GM12878 (cell line): Measurements from ENCODE around the gene CEP97. TPM values are rescaled to one million over a fixed set of nuclear protein-coding genes. Genes with fewer than 3 reads are reported as not detected.

Source experiments
- ATAC-seq: fragments of 200-7000 bp; cut with Tn5 transposase; 3 replicates; pipeline ENCODE4 v1.9.1; 2020; ENCODE audit warnings: mild to moderate bottlenecking, moderate library complexity
- BruUV-seq: library from RNA; stranded (reverse); fragments of 400-500 nt; replicated peaks from 2 replicates; lab custom pipeline; 2021; lab: Mats Ljungman, UMichigan
- CTCF ChIA-PET: fragments of 300-600 bp; sonication (Branson Sonifier 250); formaldehyde crosslinking; extraction: SDS; loops from one replicate; lab custom pipeline; 2021; ENCODE audit warnings: inconsistent platforms; lab: Yijun Ruan, JAX
- POLR2A ChIA-PET: fragments of 350-600 bp; formaldehyde crosslinking; extraction: SDS; loops from one replicate; lab custom pipeline; 2021; ENCODE audit warnings: inconsistent platforms; lab: Charles Lee
- RAD21 ChIA-PET: fragments of 300-600 bp; sonication (Branson Sonifier 250); formaldehyde crosslinking; loops from one replicate; lab custom pipeline; 2023; ENCODE audit warnings: antibody characterized with exemption; ENCODE audit not compliant: unreplicated experiment; lab: Charles Lee
- SMC1A ChIA-PET: fragments of 300-600 bp; sonication (Branson Sonifier 250); formaldehyde crosslinking; loops from one replicate; lab custom pipeline; 2023; ENCODE audit not compliant: unreplicated experiment, uncharacterized antibody; lab: Charles Lee
- DNase-seq: peaks from one replicate; pipeline ENCODE4 v3.0.0-alpha.2; 2011; ENCODE audit warnings: low read depth, low spot score
- FAIRE-seq: peaks from 3 replicates; lab custom pipeline; 2011; peaks lifted over from hg19 to GRCh38; lab: Jason Lieb, UNC
- H2AFZ ChIP-seq: 2 replicates; pipeline ENCODE4 v1.6.0; 2011; ENCODE audit warnings: low read depth, low read length, control low read depth; ENCODE audit not compliant: control insufficient read depth
- H3K27ac ChIP-seq: 2 replicates; pipeline ENCODE4 v1.5.1; 2011; ENCODE audit warnings: control low read depth; ENCODE audit not compliant: control insufficient read depth, insufficient read depth
- H3K27me3 ChIP-seq, 2 experiments: replicated peaks in 1 of 2; 2 replicates each; pipeline versions ENCODE4 v1.6.0 to v1.6.1; 2011; ENCODE audit warnings: low read length in 1 of 2; ENCODE audit not compliant: control insufficient read depth in 2 of 2, insufficient read depth in 2 of 2
- H3K36me3 ChIP-seq, 2 experiments: 2 replicates each; pipeline ENCODE4 v1.5.1; 2011; ENCODE audit warnings: low read length in 1 of 2; ENCODE audit not compliant: control insufficient read depth in 2 of 2, insufficient read depth in 2 of 2
- H3K4me1 ChIP-seq: 2 replicates; pipeline ENCODE4 v1.6.1; 2011; ENCODE audit warnings: mild to moderate bottlenecking, low read length, moderate library complexity, mixed read lengths; ENCODE audit not compliant: control insufficient read depth, insufficient read depth
- H3K4me2 ChIP-seq: 2 replicates; pipeline ENCODE4 v1.6.0; 2011; ENCODE audit warnings: control low read depth; ENCODE audit not compliant: control insufficient read depth, insufficient read depth
- H3K4me3 ChIP-seq: fragments of 200-600 bp; sonication (generic); 2 replicates; pipeline ENCODE4 v1.5.1; 2016
- H3K79me2 ChIP-seq: 2 replicates; pipeline ENCODE4 v1.6.0; 2011; ENCODE audit warnings: low read length; ENCODE audit not compliant: control insufficient read depth, insufficient read depth
- H3K9ac ChIP-seq: 2 replicates; pipeline ENCODE4 v1.8.0; 2011; ENCODE audit warnings: low read length, control low read depth, mixed read lengths; ENCODE audit not compliant: control insufficient read depth, insufficient read depth
- H3K9me3 ChIP-seq: replicated peaks from 3 replicates; pipeline ENCODE4 v1.5.1; 2011; ENCODE audit warnings: mild to moderate bottlenecking, low read length; ENCODE audit not compliant: control insufficient read depth, insufficient read depth
- H4K20me1 ChIP-seq: 2 replicates; pipeline ENCODE4 v1.6.0; 2011; ENCODE audit not compliant: control insufficient read depth, insufficient read depth
- E2F4 ChIP-seq: IDR thresholded peaks from 2 replicates; pipeline ENCODE4 v1.6.1; 2012; ENCODE audit warnings: low read depth, low read length, improper control_type of control experiment
- GATAD2B ChIP-seq: fragments of 450-650 bp; conservative IDR thresholded peaks from 2 replicates; pipeline ENCODE4 v1.6.1; 2017; ENCODE audit warnings: low read depth, mild to moderate bottlenecking, moderate library complexity
- IRF3 ChIP-seq: fragments of 450-650 bp; IDR thresholded peaks from 2 replicates; pipeline ENCODE4 v1.6.1; 2014; ENCODE audit warnings: mild to moderate bottlenecking
- MAX ChIP-seq: IDR thresholded peaks from 2 replicates; pipeline ENCODE4 v1.6.1; 2012; ENCODE audit warnings: low read depth, low read length, improper control_type of control experiment
- MYC ChIP-seq: IDR thresholded peaks from 2 replicates; pipeline ENCODE4 v1.6.1; 2011; ENCODE audit warnings: mild to moderate bottlenecking, low read length, moderate library complexity, inconsistent platforms; ENCODE audit not compliant: insufficient read depth, insufficient replicate concordance, insufficient read length, severe bottlenecking
- PML ChIP-seq: IDR thresholded peaks from 2 replicates; pipeline ENCODE4 v1.6.1; 2012; ENCODE audit warnings: low read length, inconsistent platforms
- RB1 ChIP-seq: fragments of 450-650 bp; formaldehyde crosslinking; IDR thresholded peaks from 2 replicates; pipeline ENCODE4 v1.6.1; 2017; ENCODE audit warnings: mild to moderate bottlenecking, borderline replicate concordance
- RELA ChIP-seq: fragments of 450-650 bp; IDR thresholded peaks from 2 replicates; pipeline ENCODE4 v1.8.0; 2014; ENCODE audit warnings: borderline replicate concordance; ENCODE audit not compliant: partially characterized antibody
- SIX5 ChIP-seq: IDR thresholded peaks from 2 replicates; pipeline ENCODE4 v1.6.1; 2011; ENCODE audit warnings: mild to moderate bottlenecking, low read depth, low read length, moderate library complexity; ENCODE audit not compliant: severe bottlenecking
- STAT3 ChIP-seq: IDR thresholded peaks from 2 replicates; pipeline ENCODE4 v1.6.1; 2011; ENCODE audit warnings: low read depth, low read length, improper control_type of control experiment
- ZBTB33 ChIP-seq: fragments of 450-650 bp; IDR thresholded peaks from 2 replicates; pipeline ENCODE4 v1.6.1; 2017; ENCODE audit warnings: mild to moderate bottlenecking
- WGBS: methylation state at CpG from one replicate; pipeline ENCODE4 v1.1.6; 2016; ENCODE audit warnings: low lambda C conversion rate; ENCODE audit not compliant: insufficient replicate concordance, insufficient coverage; ENCODE audit errors: missing lambda C conversion rate; 5-methylcytosine and 5-hydroxymethylcytosine counted together
- in situ Hi-C: fragments of 300-500 bp; cut with MboI; formaldehyde crosslinking; loops from 9 replicates; pipeline ENCODE4 v1.14.3; 2018; ENCODE audit warnings: mixed read lengths
- intact Hi-C: fragments of 100-400 bp; cut with micrococcal nuclease; formaldehyde crosslinking; loops from one replicate; pipeline ENCODE4 v1.14.2; 2022; ENCODE audit not compliant: unreplicated experiment
- polyA plus RNA-seq, 11 experiments: library from polyadenylated mRNA; depleted of rRNA in 4 of 11; unstranded in 6 of 11; stranded (reverse) in 5 of 11; fragments of >200 nt; fragmentation: Nextera tagmentation in 4 of 11; fragmentation: Illumina TruSeq in 1 of 11; extraction: Ambion mirVana in 4 of 11; extraction: Trizol in 1 of 11; gene quantifications; 1 replicate in 1 of 11; 2 replicates in 10 of 11; pipeline versions ENCODE4 v1.2.1 to v1.2.3, GENCODE V29; 2011 to 2016; ENCODE audit warnings: inconsistent platforms in 2 of 11, missing spikeins in 2 of 11, low read depth in 1 of 11
- total RNA-seq, 4 experiments: library from RNA; depleted of rRNA in 3 of 4; stranded (reverse); fragments of >200 nt in 3 of 4; fragmentation: Illumina TruSeq in 1 of 4; extraction: Trizol in 1 of 4; gene quantifications; 2 replicates each; pipeline versions ENCODE4 v1.2.1 to v1.2.3, GENCODE V29; 2013 to 2021

The CEP97 gene
- total and polyA plus RNA-seq, 10 of the 15 experiments (the other 5 are each of a cell fraction or from before 2014, with no cell fraction given) = 1.9 to 13.7 (median 5.8) TPM

GRCh38 chr3:101803939-101804338 lies 79.5 kb downstream of the CEP97 start:
- Histone ChIP-seq H3K9me3 (no peaks in the 10 kb centered on the region), H3K9ac (no peak overlapping the region), H4K20me1 (no peaks in the 10 kb centered on the region), H2AFZ (no peak overlapping the region)
- no peak for FAIRE-seq
- WGBS = 94% methylated on average over 3 of the region's 3 CpGs
- POLR2A ChIA-PET = no interaction called here
- no TSS peak for BruUV-seq
- in situ Hi-C loops = no loop called here
- TF ChIP-seq RB1 (no peak), MYC (no peak)
- TF ChIP-seq, all 136 proteins: peak for 0
- no peak overlapping the region for H3K4me3 ChIP-seq
- no peaks in the 10 kb centered on the region; a peak in 2 of 4 replicates for H3K36me3 ChIP-seq
- H3K4me1 ChIP-seq = peaks cover 11% of the 10 kb centered on the region
- RAD21 ChIA-PET = interaction anchor here (0.8 to 15.9 kb wide), 7 partner anchors 11 to 733 kb away, joined by 3 to 659 read pairs (median 4); no protein-coding TSS in a partner anchor
- no peak for ATAC-seq
- DNase-seq = no peak
- intact Hi-C loops = loop anchor here (1.0 to 10.0 kb wide), 2 partner anchors 109 to 871 kb away; no protein-coding TSS in a partner anchor
- CTCF ChIA-PET = interaction anchor here (0.8 to 15.9 kb wide), 13 partner anchors 8 to 868 kb away, joined by 3 to 1057 read pairs (median 8); no protein-coding TSS in a partner anchor
- H3K79me2 ChIP-seq = no peaks in the 10 kb centered on the region
- no peak overlapping the region for H3K27ac ChIP-seq
- H3K27me3 ChIP-seq = no peaks in the 10 kb centered on the region
- no peak overlapping the region for H3K4me2 ChIP-seq
- SMC1A ChIA-PET = interaction anchor here (0.9 to 19.7 kb wide), 10 partner anchors 10 to 733 kb away, joined by 3 to 949 read pairs (median 7); partner anchors contain the start of genes CEP97 and RPL24

GRCh38 chr3:101806491-101806890 lies 82.1 kb downstream of the CEP97 start:
- FAIRE-seq (no peak), DNase-seq (no peak), ATAC-seq (no peak)
- in situ Hi-C loops (no loop called here), intact Hi-C loops (loop anchor here (10.0 kb wide), 1 partner anchor 868 kb away; no protein-coding TSS in a partner anchor)
- no peaks in the 10 kb centered on the region for H3K79me2 ChIP-seq
- H3K9ac ChIP-seq = no peak overlapping the region
- H3K36me3 ChIP-seq = no peaks in the 10 kb centered on the region
- SMC1A ChIA-PET = interaction anchor here (0.9 to 19.7 kb wide), 5 partner anchors 11 to 419 kb away, joined by 3 to 949 read pairs (median 5); no protein-coding TSS in a partner anchor
- H3K27me3 ChIP-seq = no peaks in the 10 kb centered on the region
- no peaks in the 10 kb centered on the region for H4K20me1 ChIP-seq
- H3K4me3 ChIP-seq = no peak overlapping the region
- 100% methylated on average over 1 of the region's 1 CpG for WGBS
- RAD21 ChIA-PET = interaction anchor here (15.9 kb wide), 1 partner anchor 420 kb away, joined by 659 read pairs; no protein-coding TSS in a partner anchor
- POLR2A ChIA-PET = interaction anchor here (2.3 kb wide), 1 partner anchor 419 kb away, joined by 7 read pairs; no protein-coding TSS in a partner anchor
- no peak overlapping the region for H3K27ac ChIP-seq
- peaks cover 14% of the 10 kb centered on the region for H3K4me1 ChIP-seq
- H3K4me2 ChIP-seq = no peak overlapping the region
- H3K9me3 ChIP-seq = no peaks in the 10 kb centered on the region; the same call in 2 of the 3 replicates
- H2AFZ ChIP-seq = no peak overlapping the region
- no TSS peak for BruUV-seq
- CTCF ChIA-PET = interaction anchor here (1.1 to 15.9 kb wide), 12 partner anchors 8 to 866 kb away, joined by 3 to 1057 read pairs (median 4); partner anchors contain the start of gene CEP97
- TF ChIP-seq RELA (no peak), GATAD2B (no peak), SIX5 (no peak), IRF3 (no peak), ZBTB33 (no peak), E2F4 (no peak), MAX (no peak), STAT3 (no peak), PML (no peak)
